SK-N-SH (cell line): Measurements from ENCODE around the gene KLHL20.
"Not testable (repeated sequence)": the region's sequence is repeated elsewhere in the genome, so short reads cannot be mapped to it uniquely, and the experiment has no call there.

Source experiments
- CTCF ChIP-seq: fragments of 200-600 bp; sonication (generic); IDR thresholded peaks from 2 replicates; pipeline ENCODE4 v1.6.1; 2017; ENCODE audit warnings: antibody characterized with exemption, mild to moderate bottlenecking, moderate library complexity
- FOXM1 ChIP-seq: IDR thresholded peaks from 2 replicates; pipeline ENCODE4 v1.4.0; 2012; ENCODE audit warnings: low read depth, mild to moderate bottlenecking
- GATA2 ChIP-seq: sonication (generic); formaldehyde crosslinking; IDR thresholded peaks from 2 replicates; pipeline ENCODE4 v1.5.0; 2020; ENCODE audit warnings: mild to moderate bottlenecking, missing genetic modification reagents
- JUND ChIP-seq: IDR thresholded peaks from 2 replicates; pipeline ENCODE4 v1.4.0; 2012
- MAX ChIP-seq: IDR thresholded peaks from 2 replicates; pipeline ENCODE4 v1.4.0; 2012; ENCODE audit warnings: low read depth
- RAD21 ChIP-seq: IDR thresholded peaks from 2 replicates; pipeline ENCODE4 v1.6.1; 2012; ENCODE audit warnings: mild to moderate bottlenecking, low read length
- RCOR1 ChIP-seq: fragments of 150-350 bp; IDR thresholded peaks from 2 replicates; pipeline ENCODE4 v1.6.1; 2017; ENCODE audit warnings: antibody characterized with exemption, low read length
- TCF12 ChIP-seq: IDR thresholded peaks from 2 replicates; pipeline ENCODE4 v1.4.0; 2012
- USF1 ChIP-seq: IDR thresholded peaks from 2 replicates; pipeline ENCODE4 v1.4.0; 2012; ENCODE audit warnings: low read depth, borderline replicate concordance
- USF2 ChIP-seq: fragments of 150-350 bp; IDR thresholded peaks from 2 replicates; pipeline ENCODE4 v1.6.1; 2017; ENCODE audit warnings: antibody characterized with exemption, low read length, low read depth, borderline replicate concordance
- YY1 ChIP-seq: IDR thresholded peaks from 2 replicates; pipeline ENCODE4 v1.4.0; 2012; ENCODE audit warnings: low read depth, mild to moderate bottlenecking

- not testable (repeated sequence) for TF ChIP-seq CTCF; MAX; RCOR1; USF2; USF1; YY1; GATA2 (CRISPR knock-in tag); RAD21; FOXM1; TCF12; JUND
Measured at GRCh38 chr1:173736104-173736503, 21.3 kb downstream of the KLHL20 start.
